Measurements from ENCODE around the gene SENP6.

Gene SENP6

GRCh38 chr6:75609639-75610590 is 8.2 kb downstream of the SENP6 start:
- TF ChIP-seq CTCF (IDR thresholded peaks at IDR 0.05; ENCODE audit: low read depth, low read length): no peak
- H3K4me3 ChIP-seq (ENCODE audit: low read depth, low read length): no peak overlapping the region

- TF ChIP-seq CTCF (IDR thresholded peaks at IDR 0.05; ENCODE audit: low read depth, low read length): no peak
- no peak overlapping the region for H3K4me3 ChIP-seq (ENCODE audit: low read depth, low read length)
Observed at GRCh38 chr6:75611011-75611701, 9.5 kb downstream of the SENP6 start.

- TF ChIP-seq CTCF (IDR thresholded peaks at IDR 0.05; ENCODE audit: low read depth, low read length): no peak
- no peak overlapping the region for H3K4me3 ChIP-seq (ENCODE audit: low read depth, low read length)
Observed at GRCh38 chr6:75611702-75612375, 10.2 kb downstream of the SENP6 start.

GRCh38 chr6:75612434-75612833 is 10.8 kb downstream of the SENP6 start:
- no peak overlapping the region for H3K4me3 ChIP-seq (ENCODE audit: low read depth, low read length)
- no peak for TF ChIP-seq CTCF (IDR thresholded peaks at IDR 0.05; ENCODE audit: low read depth, low read length)

- no peak overlapping the region for H3K4me3 ChIP-seq (ENCODE audit: low read depth, low read length)
- TF ChIP-seq CTCF (IDR thresholded peaks at IDR 0.05; ENCODE audit: low read depth, low read length): no peak
Observed at GRCh38 chr6:75613056-75613501, 11.4 kb downstream of the SENP6 start.

GRCh38 chr6:75618437-75618836 is 16.8 kb downstream of the SENP6 start:
- no peak for TF ChIP-seq CTCF (IDR thresholded peaks at IDR 0.05; ENCODE audit: low read depth, low read length)
- no peak overlapping the region for H3K4me3 ChIP-seq (ENCODE audit: low read depth, low read length)

All from WI38 (cell line).